ENCODE results near the gene EHMT2.

Gene EHMT2

GRCh38 chr6:31897612-31898382 lies at the start of gene EHMT2:
EHMT2 (minus strand) TSS chr6:31897698; CDS start chr6:31897677, 21 bp downstream.
- H3K9me3 ChIP-seq (ENCODE audit: control insufficient read depth, insufficient read depth, low read depth, low read length) = no peaks in the 10 kb centered on the region
- peaks cover 8% of the 10 kb centered on the region; the same call in 1 of the 2 replicates for H3K4me1 ChIP-seq (ENCODE audit: control insufficient read depth, insufficient read depth, low read length)
- peaks cover 30% of the 10 kb centered on the region for H3K36me3 ChIP-seq (ENCODE audit: control insufficient read depth, insufficient read depth, low read length)
- H3K27ac ChIP-seq (ENCODE audit: low read depth, low read length) = peak within 1 kb of the TSS; percentile 71; the same call in 1 of the 2 replicates
- H3K4me3 ChIP-seq (ENCODE audit: low read depth, low read length) = peak within 1 kb of the TSS; percentile 89
- H3K27me3 ChIP-seq (ENCODE audit: control insufficient read depth, insufficient read depth, low read length) = no peaks in the 10 kb centered on the region
- H3K9ac ChIP-seq (ENCODE audit: low read length) = peak within 1 kb of the TSS; percentile 80

GRCh38 chr6:31947070-31947675 lies 49.7 kb upstream of the EHMT2 start:
- no peak overlapping the region for H3K27ac ChIP-seq (ENCODE audit: low read depth, low read length)
- H3K36me3 ChIP-seq (ENCODE audit: control insufficient read depth, insufficient read depth, low read length) = peaks cover 17% of the 10 kb centered on the region
- H3K27me3 ChIP-seq (ENCODE audit: control insufficient read depth, insufficient read depth, low read length) = peaks cover 43% of the 10 kb centered on the region
- H3K4me1 ChIP-seq (ENCODE audit: control insufficient read depth, insufficient read depth, low read length) = no peaks in the 10 kb centered on the region
- no peaks in the 10 kb centered on the region for H3K9me3 ChIP-seq (ENCODE audit: control insufficient read depth, insufficient read depth, low read depth, low read length)
- no peak overlapping the region for H3K4me3 ChIP-seq (ENCODE audit: low read depth, low read length)
- H3K9ac ChIP-seq (ENCODE audit: low read length) = no peak overlapping the region

GRCh38 chr6:31946370-31946885 lies 48.9 kb upstream of the EHMT2 start:
- H3K27me3 ChIP-seq (ENCODE audit: control insufficient read depth, insufficient read depth, low read length) = peaks cover 43% of the 10 kb centered on the region
- H3K36me3 ChIP-seq (ENCODE audit: control insufficient read depth, insufficient read depth, low read length) = peaks cover 10% of the 10 kb centered on the region
- no peak overlapping the region for H3K27ac ChIP-seq (ENCODE audit: low read depth, low read length)
- no peaks in the 10 kb centered on the region for H3K4me1 ChIP-seq (ENCODE audit: control insufficient read depth, insufficient read depth, low read length)
- H3K4me3 ChIP-seq (ENCODE audit: low read depth, low read length) = no peak overlapping the region
- no peak overlapping the region for H3K9ac ChIP-seq (ENCODE audit: low read length)
- no peaks in the 10 kb centered on the region for H3K9me3 ChIP-seq (ENCODE audit: control insufficient read depth, insufficient read depth, low read depth, low read length)

- H3K36me3 ChIP-seq (ENCODE audit: control insufficient read depth, insufficient read depth, low read length) = peaks cover 3% of the 10 kb centered on the region; the same call in 1 of the 2 replicates
- H3K4me1 ChIP-seq (ENCODE audit: control insufficient read depth, insufficient read depth, low read length) = no peaks in the 10 kb centered on the region
- no peak within 1 kb of the TSS for H3K27ac ChIP-seq (ENCODE audit: low read depth, low read length)
- no peak within 1 kb of the TSS for H3K4me3 ChIP-seq (ENCODE audit: low read depth, low read length)
- no peaks in the 10 kb centered on the region for H3K9me3 ChIP-seq (ENCODE audit: control insufficient read depth, insufficient read depth, low read depth, low read length)
- H3K9ac ChIP-seq (ENCODE audit: low read length) = no peak within 1 kb of the TSS
- peaks cover 43% of the 10 kb centered on the region for H3K27me3 ChIP-seq (ENCODE audit: control insufficient read depth, insufficient read depth, low read length)
These were observed 48.2 kb upstream of the EHMT2 start, which contains the start of gene CFB for GRCh38 chr6:31945507-31946369. CFB (plus strand) TSS chr6:31946095; CDS start chr6:31946222, 127 bp downstream.

GRCh38 chr6:31945154-31945506 lies 47.6 kb upstream of the EHMT2 start:
- Histone ChIP-seq H3K4me1 (ENCODE audit: control insufficient read depth, insufficient read depth, low read length) (no peaks in the 10 kb centered on the region), H3K36me3 (ENCODE audit: control insufficient read depth, insufficient read depth, low read length) (peaks cover under 1% of the 10 kb centered on the region; the same call in 1 of the 2 replicates), H3K4me3 (ENCODE audit: low read depth, low read length) (no peak overlapping the region), H3K27me3 (ENCODE audit: control insufficient read depth, insufficient read depth, low read length) (peaks cover 43% of the 10 kb centered on the region), H3K27ac (ENCODE audit: low read depth, low read length) (no peak overlapping the region), H3K9me3 (ENCODE audit: control insufficient read depth, insufficient read depth, low read depth, low read length) (no peaks in the 10 kb centered on the region), H3K9ac (ENCODE audit: low read length) (no peak overlapping the region)

GRCh38 chr6:31943742-31944141 lies 46.2 kb upstream of the EHMT2 start:
- Histone ChIP-seq H3K4me3 (ENCODE audit: low read depth, low read length) (no peak overlapping the region), H3K9me3 (ENCODE audit: control insufficient read depth, insufficient read depth, low read depth, low read length) (no peaks in the 10 kb centered on the region), H3K27me3 (ENCODE audit: control insufficient read depth, insufficient read depth, low read length) (peaks cover 43% of the 10 kb centered on the region), H3K27ac (ENCODE audit: low read depth, low read length) (no peak overlapping the region), H3K36me3 (ENCODE audit: control insufficient read depth, insufficient read depth, low read length) (no peaks in the 10 kb centered on the region), H3K9ac (ENCODE audit: low read length) (no peak overlapping the region), H3K4me1 (ENCODE audit: control insufficient read depth, insufficient read depth, low read length) (no peaks in the 10 kb centered on the region)

- H3K27me3 ChIP-seq (ENCODE audit: control insufficient read depth, insufficient read depth, low read length) = peaks cover 19% of the 10 kb centered on the region; the same call in 1 of the 2 replicates
- no peak overlapping the region for H3K4me3 ChIP-seq (ENCODE audit: low read depth, low read length)
- no peak overlapping the region for H3K9ac ChIP-seq (ENCODE audit: low read length)
- no peaks in the 10 kb centered on the region for H3K4me1 ChIP-seq (ENCODE audit: control insufficient read depth, insufficient read depth, low read length)
- no peak overlapping the region for H3K27ac ChIP-seq (ENCODE audit: low read depth, low read length)
- H3K36me3 ChIP-seq (ENCODE audit: control insufficient read depth, insufficient read depth, low read length) = no peaks in the 10 kb centered on the region
- no peaks in the 10 kb centered on the region for H3K9me3 ChIP-seq (ENCODE audit: control insufficient read depth, insufficient read depth, low read depth, low read length)
These were observed 42.8 kb upstream of the EHMT2 start for GRCh38 chr6:31940256-31940664.

- no peaks in the 10 kb centered on the region for H3K4me1 ChIP-seq (ENCODE audit: control insufficient read depth, insufficient read depth, low read length)
- no peaks in the 10 kb centered on the region for H3K36me3 ChIP-seq (ENCODE audit: control insufficient read depth, insufficient read depth, low read length)
- no peak overlapping the region for H3K9ac ChIP-seq (ENCODE audit: low read length)
- H3K27ac ChIP-seq (ENCODE audit: low read depth, low read length) = no peak overlapping the region
- peaks cover 5% of the 10 kb centered on the region for H3K9me3 ChIP-seq (ENCODE audit: control insufficient read depth, insufficient read depth, low read depth, low read length)
- no peak overlapping the region for H3K4me3 ChIP-seq (ENCODE audit: low read depth, low read length)
- no peaks in the 10 kb centered on the region; the same call in 1 of the 2 replicates for H3K27me3 ChIP-seq (ENCODE audit: control insufficient read depth, insufficient read depth, low read length)
These were observed 38.3 kb upstream of the EHMT2 start for GRCh38 chr6:31935823-31936222.

GRCh38 chr6:31935021-31935420 lies 37.5 kb upstream of the EHMT2 start:
- Histone ChIP-seq H3K27me3 (ENCODE audit: control insufficient read depth, insufficient read depth, low read length) (no peaks in the 10 kb centered on the region; the same call in 1 of the 2 replicates), H3K4me1 (ENCODE audit: control insufficient read depth, insufficient read depth, low read length) (no peaks in the 10 kb centered on the region), H3K36me3 (ENCODE audit: control insufficient read depth, insufficient read depth, low read length) (no peaks in the 10 kb centered on the region), H3K9me3 (ENCODE audit: control insufficient read depth, insufficient read depth, low read depth, low read length) (peaks cover 5% of the 10 kb centered on the region), H3K27ac (ENCODE audit: low read depth, low read length) (no peak overlapping the region), H3K9ac (ENCODE audit: low read length) (no peak overlapping the region), H3K4me3 (ENCODE audit: low read depth, low read length) (no peak overlapping the region)

- Histone ChIP-seq H3K27ac (ENCODE audit: low read depth, low read length) (no peak overlapping the region), H3K9ac (ENCODE audit: low read length) (no peak overlapping the region), H3K36me3 (ENCODE audit: control insufficient read depth, insufficient read depth, low read length) (no peaks in the 10 kb centered on the region), H3K9me3 (ENCODE audit: control insufficient read depth, insufficient read depth, low read depth, low read length) (peaks cover 5% of the 10 kb centered on the region), H3K4me1 (ENCODE audit: control insufficient read depth, insufficient read depth, low read length) (no peaks in the 10 kb centered on the region), H3K4me3 (ENCODE audit: low read depth, low read length) (no peak overlapping the region), H3K27me3 (ENCODE audit: control insufficient read depth, insufficient read depth, low read length) (no peaks in the 10 kb centered on the region; the same call in 1 of the 2 replicates)
These were observed 36.0 kb upstream of the EHMT2 start for GRCh38 chr6:31933537-31933936.

Data from HUES6 (cell line).